Mesenchymal stem cell (in vitro differentiated cells and primary cell): ENCODE data around the gene MUC4.

Experiments used
- DNase-seq: peaks from one replicate; pipeline ENCODE4 v3.0.0-alpha.2; 2013
- H2AFZ ChIP-seq: one replicate; pipeline ENCODE4 v1.6.1; 2013; ENCODE audit warnings: low read depth, mild to moderate bottlenecking, control low read depth, inconsistent platforms, low read length, moderate library complexity
- H2AK5ac ChIP-seq: 2 replicates; pipeline ENCODE4 v1.6.1; 2013; ENCODE audit warnings: low read length, moderate library complexity, mild to moderate bottlenecking, inconsistent platforms; ENCODE audit not compliant: severe bottlenecking
- H2BK120ac ChIP-seq: one replicate; pipeline ENCODE4 v1.6.1; 2013; ENCODE audit warnings: low read depth, mild to moderate bottlenecking, inconsistent platforms, low read length, moderate library complexity
- H2BK12ac ChIP-seq, 2 experiments: one replicate each; pipeline ENCODE4 v1.6.1; 2013; ENCODE audit warnings: inconsistent platforms in 2 of 2, low read length in 2 of 2, mild to moderate bottlenecking in 2 of 2, moderate library complexity in 2 of 2, control low read depth in 1 of 2
- H2BK15ac ChIP-seq: one replicate; pipeline ENCODE4 v1.6.1; 2013; ENCODE audit warnings: mild to moderate bottlenecking, low read depth, inconsistent platforms; ENCODE audit not compliant: poor library complexity, severe bottlenecking
- H2BK5ac ChIP-seq: 2 replicates; pipeline ENCODE4 v1.6.1; 2013; ENCODE audit warnings: low read depth, mild to moderate bottlenecking, low read length, control low read depth, inconsistent platforms; ENCODE audit not compliant: poor library complexity, severe bottlenecking
- H3K14ac ChIP-seq, 2 experiments: one replicate each; pipeline ENCODE4 v1.6.1; 2013; ENCODE audit warnings: inconsistent platforms in 2 of 2, low read length in 2 of 2, control low read depth in 1 of 2, mild to moderate bottlenecking in 1 of 2, moderate library complexity in 1 of 2
- H3K18ac ChIP-seq, 2 experiments: one replicate each; pipeline ENCODE4 v1.6.1; 2013; ENCODE audit warnings: inconsistent platforms in 2 of 2, low read length in 2 of 2, control low read depth in 1 of 2, low read depth in 1 of 2, mild to moderate bottlenecking in 1 of 2
- H3K23ac ChIP-seq, 2 experiments: one replicate each; pipeline ENCODE4 v1.6.1; 2013; ENCODE audit warnings: inconsistent platforms in 2 of 2, low read length in 2 of 2, mild to moderate bottlenecking in 2 of 2, moderate library complexity in 2 of 2, control low read depth in 1 of 2
- H3K27ac ChIP-seq: 2 replicates; pipeline ENCODE4 v1.5.1; 2013; ENCODE audit warnings: mild to moderate bottlenecking, moderate library complexity, low read length, control low read depth, inconsistent platforms; ENCODE audit not compliant: poor library complexity, severe bottlenecking
- H3K27me3 ChIP-seq, 2 experiments: 2 replicates each; pipeline versions ENCODE4 v1.6.1 to v1.7.0; 2013; ENCODE audit warnings: low read length in 2 of 2, mild to moderate bottlenecking in 2 of 2, moderate library complexity in 2 of 2, control low read depth in 1 of 2, inconsistent platforms in 1 of 2; ENCODE audit not compliant: control insufficient read depth in 1 of 2, insufficient read depth in 1 of 2
- H3K36me3 ChIP-seq, 2 experiments: 2 replicates each; pipeline versions ENCODE4 v1.6.1 to v1.7.0; 2013; ENCODE audit warnings: low read length in 2 of 2, control low read depth in 1 of 2, inconsistent platforms in 1 of 2, low read depth in 1 of 2, mild to moderate bottlenecking in 1 of 2; ENCODE audit not compliant: insufficient read depth in 2 of 2, control insufficient read depth in 1 of 2
- H3K4ac ChIP-seq, 2 experiments: one replicate each; pipeline ENCODE4 v1.6.1; 2013; ENCODE audit warnings: inconsistent platforms in 2 of 2, low read length in 2 of 2, mild to moderate bottlenecking in 2 of 2, moderate library complexity in 2 of 2, control low read depth in 1 of 2, low read depth in 1 of 2
- H3K4me1 ChIP-seq: 2 replicates; pipeline ENCODE4 v1.6.1; 2013; ENCODE audit warnings: low read depth, low read length, control low read depth; ENCODE audit not compliant: control insufficient read depth, insufficient read depth
- H3K4me2 ChIP-seq: 2 replicates; pipeline ENCODE4 v1.6.1; 2013; ENCODE audit warnings: low read length, mild to moderate bottlenecking, inconsistent platforms; ENCODE audit not compliant: poor library complexity, severe bottlenecking
- H3K4me3 ChIP-seq, 2 experiments: 2 replicates each; pipeline versions ENCODE4 v1.5.1 to v1.7.0; 2013; ENCODE audit warnings: low read length in 2 of 2, mild to moderate bottlenecking in 2 of 2, control low read depth in 1 of 2, low read depth in 1 of 2; ENCODE audit not compliant: insufficient read depth in 1 of 2
- H3K79me1 ChIP-seq: replicated peaks from 2 replicates; pipeline ENCODE4 v1.6.1; 2013; ENCODE audit warnings: mild to moderate bottlenecking, control low read depth, low read length, inconsistent platforms; ENCODE audit not compliant: poor library complexity, severe bottlenecking
- H3K9ac ChIP-seq: 2 replicates; pipeline ENCODE4 v1.7.0; 2013; ENCODE audit warnings: mild to moderate bottlenecking, low read length, moderate library complexity
- H3K9me3 ChIP-seq: 2 replicates; pipeline ENCODE4 v1.7.0; 2013; ENCODE audit warnings: mild to moderate bottlenecking, low read length; ENCODE audit not compliant: control insufficient read depth
- H4K8ac ChIP-seq: one replicate; pipeline ENCODE4 v1.6.1; 2013; ENCODE audit warnings: inconsistent platforms, mild to moderate bottlenecking, low read length, moderate library complexity
- H4K91ac ChIP-seq: one replicate; pipeline ENCODE4 v1.6.1; 2013; ENCODE audit warnings: mild to moderate bottlenecking, low read length, inconsistent platforms
- WGBS: methylation state at CpG from one replicate; pipeline ENCODE4 v1.1.7; 2013; ENCODE audit warnings: mixed read lengths; 5-methylcytosine and 5-hydroxymethylcytosine counted together

Gene MUC4

DNA sequence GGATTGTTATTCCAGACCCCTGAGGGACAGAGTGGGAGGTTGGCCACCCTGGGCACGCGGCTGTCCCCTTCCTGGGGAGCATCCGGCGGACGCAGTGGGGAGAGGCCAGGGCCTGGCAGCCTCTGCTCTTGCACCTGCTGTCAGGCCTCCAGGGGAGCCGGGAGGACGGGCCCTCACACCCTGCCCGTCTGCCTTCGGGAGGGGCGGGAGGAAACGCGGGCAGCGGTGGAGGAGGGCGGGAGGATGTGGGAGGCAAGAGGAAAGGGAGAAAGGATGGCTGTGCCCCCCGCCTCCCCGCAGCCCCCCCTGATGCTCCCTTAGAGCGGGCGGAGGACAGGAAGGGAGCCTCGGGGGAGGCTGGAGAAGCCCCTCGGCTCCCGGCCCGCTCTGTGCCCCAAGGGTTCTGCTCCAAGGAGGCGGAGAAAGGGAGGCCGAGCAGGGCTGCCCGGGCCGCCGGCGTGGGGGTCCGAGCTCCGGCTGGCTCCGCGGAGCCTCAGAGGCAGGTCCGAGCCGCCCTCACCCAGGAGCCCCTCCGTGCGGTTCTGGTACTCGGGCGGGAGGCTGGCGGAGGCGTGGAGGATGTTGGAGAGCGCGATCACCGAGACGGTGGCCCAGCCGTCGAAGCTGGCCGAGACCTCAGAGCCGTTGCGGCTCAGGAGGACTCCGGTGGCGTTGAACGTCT lies 50.0 kb downstream of the MUC4 start:
- WGBS: 90% methylated on average over 49 of the region's 52 CpGs
- Histone ChIP-seq H2BK12ac (no peak overlapping the region), H3K9me3 (no peaks in the 10 kb centered on the region), H3K79me1 (no peaks in the 10 kb centered on the region), H3K36me3 (no peaks in the 10 kb centered on the region), H3K23ac (no peak overlapping the region), H2BK5ac (no peak overlapping the region), H3K4me2 (no peak overlapping the region), H3K4me1 (peaks cover 2% of the 10 kb centered on the region), H3K18ac (no peak overlapping the region), H3K4me3 (no peak overlapping the region), H3K27ac (no peak overlapping the region), H2BK15ac (no peak overlapping the region), H3K9ac (no peak overlapping the region), H4K8ac (no peak overlapping the region), H4K91ac (no peak overlapping the region), H2BK120ac (no peak overlapping the region), H2AFZ (no peak overlapping the region), H3K27me3 (peaks cover 20 to 76% of the 10 kb centered on the region in 2 experiments), H2AK5ac (no peak overlapping the region), H3K4ac (no peak overlapping the region), H3K14ac (no peak overlapping the region)
- no peak for DNase-seq

- H3K9ac ChIP-seq: no peak overlapping the region
- no peaks in the 10 kb centered on the region for H3K36me3 ChIP-seq
- no peak overlapping the region for H3K4me2 ChIP-seq
- no peak overlapping the region for H2AK5ac ChIP-seq
- H2BK120ac ChIP-seq: no peak overlapping the region
- H2BK12ac ChIP-seq: no peak overlapping the region
- no peak overlapping the region for H2BK5ac ChIP-seq
- H3K23ac ChIP-seq: no peak overlapping the region
- H3K18ac ChIP-seq: no peak overlapping the region
- H3K27ac ChIP-seq: no peak overlapping the region
- no peak overlapping the region for H2BK15ac ChIP-seq
- H3K14ac ChIP-seq: no peak overlapping the region
- H3K27me3 ChIP-seq: peaks cover 22 to 80% of the 10 kb centered on the region in 2 experiments
- H3K4me1 ChIP-seq: peaks cover 2% of the 10 kb centered on the region
- 87% methylated on average over 4 of the region's 10 CpGs for WGBS
- DNase-seq: no peak
- H3K9me3 ChIP-seq: no peaks in the 10 kb centered on the region
- no peak overlapping the region for H3K4me3 ChIP-seq
- H2AFZ ChIP-seq: no peak overlapping the region
- no peak overlapping the region for H3K4ac ChIP-seq
- no peaks in the 10 kb centered on the region for H3K79me1 ChIP-seq
- no peak overlapping the region for H4K8ac ChIP-seq
- H4K91ac ChIP-seq: no peak overlapping the region
Measured at GRCh38 chr3:195761123-195761566, 50.6 kb downstream of the MUC4 start.

GRCh38 chr3:195760345-195761122 lies 51.2 kb downstream of the MUC4 start:
- no peak overlapping the region for H3K9ac ChIP-seq
- no peak overlapping the region for H3K27ac ChIP-seq

GRCh38 chr3:195758721-195759353 lies 52.9 kb downstream of the MUC4 start:
- no peak overlapping the region for H3K18ac ChIP-seq
- no peaks in the 10 kb centered on the region for H3K36me3 ChIP-seq
- no peak overlapping the region for H2BK5ac ChIP-seq
- no peak overlapping the region for H3K23ac ChIP-seq
- H2BK15ac ChIP-seq: no peak overlapping the region
- H4K8ac ChIP-seq: no peak overlapping the region
- H3K9ac ChIP-seq: no peak overlapping the region
- no peak overlapping the region for H4K91ac ChIP-seq
- no peak overlapping the region for H3K4me3 ChIP-seq
- H3K4ac ChIP-seq: no peak overlapping the region
- no peak overlapping the region for H2BK12ac ChIP-seq
- no peaks in the 10 kb centered on the region for H3K9me3 ChIP-seq
- no peak overlapping the region for H2AK5ac ChIP-seq
- no peak overlapping the region for H3K14ac ChIP-seq
- no peak overlapping the region for H3K4me2 ChIP-seq
- 82% methylated on average over 19 of the region's 19 CpGs for WGBS
- no peak overlapping the region for H2AFZ ChIP-seq
- no peak overlapping the region for H2BK120ac ChIP-seq
- H3K27ac ChIP-seq: no peak overlapping the region
- peaks cover 34 to 90% of the 10 kb centered on the region in 2 experiments for H3K27me3 ChIP-seq
- H3K79me1 ChIP-seq: no peaks in the 10 kb centered on the region
- peaks cover 2% of the 10 kb centered on the region for H3K4me1 ChIP-seq
- DNase-seq: no peak

More at GRCh38 chr3:195760345-195761122, 51.2 kb downstream of the MUC4 start:
- no peak overlapping the region for H3K4ac ChIP-seq
- no peak overlapping the region for H3K23ac ChIP-seq
- H3K36me3 ChIP-seq: no peaks in the 10 kb centered on the region
- H2BK5ac ChIP-seq: no peak overlapping the region
- no peak overlapping the region for H3K4me2 ChIP-seq
- H2AFZ ChIP-seq: no peak overlapping the region
- H2AK5ac ChIP-seq: no peak overlapping the region
- no peak for DNase-seq
- H2BK12ac ChIP-seq: no peak overlapping the region
- H3K79me1 ChIP-seq: no peaks in the 10 kb centered on the region
- no peak overlapping the region for H2BK120ac ChIP-seq
- peaks cover 2% of the 10 kb centered on the region for H3K4me1 ChIP-seq
- no peaks in the 10 kb centered on the region for H3K9me3 ChIP-seq
- H3K4me3 ChIP-seq: no peak overlapping the region
- H4K91ac ChIP-seq: no peak overlapping the region
- H3K27me3 ChIP-seq: peaks cover 28 to 85% of the 10 kb centered on the region in 2 experiments
- no peak overlapping the region for H4K8ac ChIP-seq
- WGBS: 84% methylated on average over 24 of the region's 24 CpGs
- no peak overlapping the region for H3K18ac ChIP-seq
- H3K14ac ChIP-seq: no peak overlapping the region
- no peak overlapping the region for H2BK15ac ChIP-seq
